GM12878 (cell line): ENCODE data around the gene ADARB1. TPM values are rescaled to one million over a fixed set of nuclear protein-coding genes. Genes with fewer than 3 reads are reported as not detected.

Experiments
- ATAC-seq: fragments of 200-7000 bp; cut with Tn5 transposase; 3 replicates; pipeline ENCODE4 v1.9.1; 2020; ENCODE audit warnings: mild to moderate bottlenecking, moderate library complexity
- BruUV-seq: library from RNA; stranded (reverse); fragments of 400-500 nt; replicated peaks from 2 replicates; lab custom pipeline; 2021; lab: Mats Ljungman, UMichigan
- CTCF ChIA-PET: fragments of 300-600 bp; sonication (Branson Sonifier 250); formaldehyde crosslinking; extraction: SDS; loops from one replicate; lab custom pipeline; 2021; ENCODE audit warnings: inconsistent platforms; lab: Yijun Ruan, JAX
- POLR2A ChIA-PET: fragments of 350-600 bp; formaldehyde crosslinking; extraction: SDS; loops from one replicate; lab custom pipeline; 2021; ENCODE audit warnings: inconsistent platforms; lab: Charles Lee
- RAD21 ChIA-PET: fragments of 300-600 bp; sonication (Branson Sonifier 250); formaldehyde crosslinking; loops from one replicate; lab custom pipeline; 2023; ENCODE audit warnings: antibody characterized with exemption; ENCODE audit not compliant: unreplicated experiment; lab: Charles Lee
- SMC1A ChIA-PET: fragments of 300-600 bp; sonication (Branson Sonifier 250); formaldehyde crosslinking; loops from one replicate; lab custom pipeline; 2023; ENCODE audit not compliant: unreplicated experiment, uncharacterized antibody; lab: Charles Lee
- DNase-seq: peaks from one replicate; pipeline ENCODE4 v3.0.0-alpha.2; 2011; ENCODE audit warnings: low read depth, low spot score
- FAIRE-seq: peaks from 3 replicates; lab custom pipeline; 2011; peaks lifted over from hg19 to GRCh38; lab: Jason Lieb, UNC
- H2AFZ ChIP-seq: 2 replicates; pipeline ENCODE4 v1.6.0; 2011; ENCODE audit warnings: low read depth, low read length, control low read depth; ENCODE audit not compliant: control insufficient read depth
- H3K27ac ChIP-seq: 2 replicates; pipeline ENCODE4 v1.5.1; 2011; ENCODE audit warnings: control low read depth; ENCODE audit not compliant: control insufficient read depth, insufficient read depth
- H3K27me3 ChIP-seq, 2 experiments: replicated peaks in 1 of 2; 2 replicates each; pipeline versions ENCODE4 v1.6.0 to v1.6.1; 2011; ENCODE audit warnings: low read length in 1 of 2; ENCODE audit not compliant: control insufficient read depth in 2 of 2, insufficient read depth in 2 of 2
- H3K36me3 ChIP-seq, 2 experiments: 2 replicates each; pipeline ENCODE4 v1.5.1; 2011; ENCODE audit warnings: low read length in 1 of 2; ENCODE audit not compliant: control insufficient read depth in 2 of 2, insufficient read depth in 2 of 2
- H3K4me1 ChIP-seq: 2 replicates; pipeline ENCODE4 v1.6.1; 2011; ENCODE audit warnings: mild to moderate bottlenecking, low read length, moderate library complexity, mixed read lengths; ENCODE audit not compliant: control insufficient read depth, insufficient read depth
- H3K4me2 ChIP-seq: 2 replicates; pipeline ENCODE4 v1.6.0; 2011; ENCODE audit warnings: control low read depth; ENCODE audit not compliant: control insufficient read depth, insufficient read depth
- H3K4me3 ChIP-seq: fragments of 200-600 bp; sonication (generic); 2 replicates; pipeline ENCODE4 v1.5.1; 2016
- H3K79me2 ChIP-seq: 2 replicates; pipeline ENCODE4 v1.6.0; 2011; ENCODE audit warnings: low read length; ENCODE audit not compliant: control insufficient read depth, insufficient read depth
- H3K9ac ChIP-seq: 2 replicates; pipeline ENCODE4 v1.8.0; 2011; ENCODE audit warnings: low read length, control low read depth, mixed read lengths; ENCODE audit not compliant: control insufficient read depth, insufficient read depth
- H3K9me3 ChIP-seq: replicated peaks from 3 replicates; pipeline ENCODE4 v1.5.1; 2011; ENCODE audit warnings: mild to moderate bottlenecking, low read length; ENCODE audit not compliant: control insufficient read depth, insufficient read depth
- H4K20me1 ChIP-seq: 2 replicates; pipeline ENCODE4 v1.6.0; 2011; ENCODE audit not compliant: control insufficient read depth, insufficient read depth
- BRCA1 ChIP-seq: IDR thresholded peaks from 2 replicates; pipeline ENCODE4 v1.6.1; 2011; ENCODE audit warnings: low read depth, low read length, improper control_type of control experiment
- EED ChIP-seq: sonication (generic); IDR thresholded peaks from 2 replicates; pipeline ENCODE4 v1.6.1; 2016; ENCODE audit warnings: antibody characterized with exemption, low read depth
- NR2C2 ChIP-seq: IDR thresholded peaks from 2 replicates; pipeline ENCODE4 v1.6.1; 2011; ENCODE audit warnings: borderline replicate concordance, low read depth; ENCODE audit not compliant: control insufficient read depth, insufficient read length
- RUNX3 ChIP-seq: IDR thresholded peaks from 2 replicates; pipeline ENCODE4 v1.6.1; 2012; ENCODE audit warnings: low read length, inconsistent platforms
- STAT3 ChIP-seq: IDR thresholded peaks from 2 replicates; pipeline ENCODE4 v1.6.1; 2011; ENCODE audit warnings: low read depth, low read length, improper control_type of control experiment
- WGBS: methylation state at CpG from one replicate; pipeline ENCODE4 v1.1.6; 2016; ENCODE audit warnings: low lambda C conversion rate; ENCODE audit not compliant: insufficient replicate concordance, insufficient coverage; ENCODE audit errors: missing lambda C conversion rate; 5-methylcytosine and 5-hydroxymethylcytosine counted together
- in situ Hi-C: fragments of 300-500 bp; cut with MboI; formaldehyde crosslinking; loops from 9 replicates; pipeline ENCODE4 v1.14.3; 2018; ENCODE audit warnings: mixed read lengths
- intact Hi-C: fragments of 100-400 bp; cut with micrococcal nuclease; formaldehyde crosslinking; loops from one replicate; pipeline ENCODE4 v1.14.2; 2022; ENCODE audit not compliant: unreplicated experiment
- polyA plus RNA-seq, 11 experiments: library from polyadenylated mRNA; depleted of rRNA in 4 of 11; unstranded in 6 of 11; stranded (reverse) in 5 of 11; fragments of >200 nt; fragmentation: Nextera tagmentation in 4 of 11; fragmentation: Illumina TruSeq in 1 of 11; extraction: Ambion mirVana in 4 of 11; extraction: Trizol in 1 of 11; gene quantifications; 1 replicate in 1 of 11; 2 replicates in 10 of 11; pipeline versions ENCODE4 v1.2.1 to v1.2.3, GENCODE V29; 2011 to 2016; ENCODE audit warnings: inconsistent platforms in 2 of 11, missing spikeins in 2 of 11, low read depth in 1 of 11
- total RNA-seq, 4 experiments: library from RNA; depleted of rRNA in 3 of 4; stranded (reverse); fragments of >200 nt in 3 of 4; fragmentation: Illumina TruSeq in 1 of 4; extraction: Trizol in 1 of 4; gene quantifications; 2 replicates each; pipeline versions ENCODE4 v1.2.1 to v1.2.3, GENCODE V29; 2013 to 2021
- TF ChIP-seq, protein P1 (sequence below): fragments of 450-650 bp; formaldehyde crosslinking; IDR thresholded peaks from 2 replicates; pipeline ENCODE4 v1.5.0; 2022; ENCODE audit warnings: mild to moderate bottlenecking, missing genetic modification characterization
- TF ChIP-seq, protein P2 (sequence below): fragments of 450-650 bp; IDR thresholded peaks from 2 replicates; pipeline ENCODE4 v1.6.1; 2017; ENCODE audit warnings: borderline replicate concordance

ADARB1 gene
- total and polyA plus RNA-seq, 10 of the 15 experiments (the other 5 are each of a cell fraction or from before 2014, with no cell fraction given), result 5.7 to 61.7 (median 25.3) TPM

DNA sequence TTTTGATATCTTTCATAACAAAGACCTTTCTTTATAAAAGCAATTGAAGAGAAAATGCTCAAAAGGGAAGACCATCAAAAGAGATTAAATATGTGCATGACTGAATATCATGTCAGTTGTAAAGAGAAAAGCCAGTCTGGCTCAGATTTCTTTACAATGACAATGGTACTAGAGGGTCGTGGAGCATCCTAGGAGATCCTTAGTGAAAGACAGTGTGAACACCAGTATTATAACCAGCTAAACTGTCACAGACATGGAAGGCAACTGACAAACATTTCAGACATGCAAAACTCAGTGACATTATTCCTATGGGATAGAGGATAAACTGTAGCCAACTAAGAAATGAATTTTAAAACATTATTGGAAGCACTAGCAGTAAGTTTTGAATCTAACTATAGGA, 27.1 kb upstream of the ADARB1 start:
- no peak for ATAC-seq
- ChIA-PET CTCF (interaction anchor here (1.4 to 2.3 kb wide), 2 partner anchors 81 to 97 kb away, joined by 3 to 9 read pairs; no protein-coding TSS in a partner anchor), RAD21 (no interaction called here), POLR2A (no interaction called here), SMC1A (interaction anchor here (0.6 kb wide), 1 partner anchor 97 kb away, joined by 3 read pairs; no protein-coding TSS in a partner anchor)
- DNase-seq, result no peak
- Histone ChIP-seq H3K27ac (no peak overlapping the region), H3K9me3 (peaks cover 2% of the 10 kb centered on the region; the same call in 2 of the 3 replicates), H2AFZ (no peak overlapping the region), H3K4me1 (no peaks in the 10 kb centered on the region), H3K4me2 (no peak overlapping the region), H3K4me3 (no peak overlapping the region), H3K27me3 (peaks cover 0 to 2% of the 10 kb centered on the region in 2 experiments; a peak in 3 of 4 replicates), H3K9ac (no peak overlapping the region), H3K36me3 (no peaks in the 10 kb centered on the region), H3K79me2 (no peaks in the 10 kb centered on the region), H4K20me1 (no peaks in the 10 kb centered on the region)
- WGBS, result 5% methylated on average over 1 of the region's 1 CpG
- BruUV-seq, result no TSS peak
- TF ChIP-seq, protein P1, sequence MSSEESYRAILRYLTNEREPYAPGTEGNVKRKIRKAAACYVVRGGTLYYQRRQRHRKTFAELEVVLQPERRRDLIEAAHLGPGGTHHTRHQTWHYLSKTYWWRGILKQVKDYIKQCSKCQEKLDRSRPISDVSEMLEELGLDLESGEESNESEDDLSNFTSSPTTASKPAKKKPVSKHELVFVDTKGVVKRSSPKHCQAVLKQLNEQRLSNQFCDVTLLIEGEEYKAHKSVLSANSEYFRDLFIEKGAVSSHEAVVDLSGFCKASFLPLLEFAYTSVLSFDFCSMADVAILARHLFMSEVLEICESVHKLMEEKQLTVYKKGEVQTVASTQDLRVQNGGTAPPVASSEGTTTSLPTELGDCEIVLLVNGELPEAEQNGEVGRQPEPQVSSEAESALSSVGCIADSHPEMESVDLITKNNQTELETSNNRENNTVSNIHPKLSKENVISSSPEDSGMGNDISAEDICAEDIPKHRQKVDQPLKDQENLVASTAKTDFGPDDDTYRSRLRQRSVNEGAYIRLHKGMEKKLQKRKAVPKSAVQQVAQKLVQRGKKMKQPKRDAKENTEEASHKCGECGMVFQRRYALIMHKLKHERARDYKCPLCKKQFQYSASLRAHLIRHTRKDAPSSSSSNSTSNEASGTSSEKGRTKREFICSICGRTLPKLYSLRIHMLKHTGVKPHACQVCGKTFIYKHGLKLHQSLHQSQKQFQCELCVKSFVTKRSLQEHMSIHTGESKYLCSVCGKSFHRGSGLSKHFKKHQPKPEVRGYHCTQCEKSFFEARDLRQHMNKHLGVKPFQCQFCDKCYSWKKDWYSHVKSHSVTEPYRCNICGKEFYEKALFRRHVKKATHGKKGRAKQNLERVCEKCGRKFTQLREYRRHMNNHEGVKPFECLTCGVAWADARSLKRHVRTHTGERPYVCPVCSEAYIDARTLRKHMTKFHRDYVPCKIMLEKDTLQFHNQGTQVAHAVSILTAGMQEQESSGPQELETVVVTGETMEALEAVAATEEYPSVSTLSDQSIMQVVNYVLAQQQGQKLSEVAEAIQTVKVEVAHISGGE (CRISPR knock-in tag), result no peak
- TF ChIP-seq RUNX3, result no peak
- TF ChIP-seq, protein P2, sequence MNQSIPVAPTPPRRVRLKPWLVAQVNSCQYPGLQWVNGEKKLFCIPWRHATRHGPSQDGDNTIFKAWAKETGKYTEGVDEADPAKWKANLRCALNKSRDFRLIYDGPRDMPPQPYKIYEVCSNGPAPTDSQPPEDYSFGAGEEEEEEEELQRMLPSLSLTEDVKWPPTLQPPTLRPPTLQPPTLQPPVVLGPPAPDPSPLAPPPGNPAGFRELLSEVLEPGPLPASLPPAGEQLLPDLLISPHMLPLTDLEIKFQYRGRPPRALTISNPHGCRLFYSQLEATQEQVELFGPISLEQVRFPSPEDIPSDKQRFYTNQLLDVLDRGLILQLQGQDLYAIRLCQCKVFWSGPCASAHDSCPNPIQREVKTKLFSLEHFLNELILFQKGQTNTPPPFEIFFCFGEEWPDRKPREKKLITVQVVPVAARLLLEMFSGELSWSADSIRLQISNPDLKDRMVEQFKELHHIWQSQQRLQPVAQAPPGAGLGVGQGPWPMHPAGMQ, result no peak
- TF ChIP-seq NR2C2, result no peak
- TF ChIP-seq BRCA1, result no peak
- TF ChIP-seq STAT3, result no peak
- no peak for TF ChIP-seq EED
- FAIRE-seq, result no peak
- in situ Hi-C loops (no loop called here), intact Hi-C loops (no loop called here)
